Astrocyte of the cerebellum (primary cell): ENCODE results near the gene TYSND1.
"Not testable (repeated sequence)": the region's sequence is repeated elsewhere in the genome, so short reads cannot be mapped to it uniquely, and the experiment has no call there.

Experiments
- DNase-seq: peaks from one replicate; pipeline ENCODE4 v3.0.0-alpha.2; 2011; ENCODE audit warnings: low read depth
- H3K4me3 ChIP-seq: 2 replicates; pipeline ENCODE4 v1.5.1; 2011; ENCODE audit warnings: mild to moderate bottlenecking, low read depth, low read length, moderate library complexity
- in situ Hi-C: cut with HindIII; loops from 2 replicates; pipeline ENCODE4 v1.10.0; 2017; ENCODE audit warnings: low sequenced_read_pairs
- TF ChIP-seq, protein P1 (sequence below): IDR thresholded peaks from 2 replicates; pipeline ENCODE4 v1.5.1; 2012; ENCODE audit warnings: low read length, low read depth, moderate library complexity, mild to moderate bottlenecking; ENCODE audit errors: missing control alignments

The TYSND1 gene

DNA sequence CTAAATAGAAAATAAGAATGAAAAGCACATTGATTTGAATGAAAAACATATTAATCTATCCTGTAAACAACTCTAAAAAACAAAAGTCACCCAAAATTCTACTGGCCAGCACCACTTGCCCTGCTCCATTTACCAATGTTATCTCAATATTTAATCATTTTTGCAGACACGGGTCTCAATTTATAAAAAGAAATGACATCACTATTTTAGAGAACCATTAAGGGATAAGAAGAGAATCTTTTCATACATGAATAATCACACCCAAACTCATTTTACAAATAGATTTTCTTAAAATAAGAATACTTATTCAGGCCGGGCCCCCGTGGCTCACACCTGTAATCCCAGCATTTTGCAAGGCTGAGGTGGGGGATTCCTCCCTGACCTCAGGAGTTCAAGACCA lies 19.9 kb upstream of the TYSND1 start:
- TF ChIP-seq, protein P1, sequence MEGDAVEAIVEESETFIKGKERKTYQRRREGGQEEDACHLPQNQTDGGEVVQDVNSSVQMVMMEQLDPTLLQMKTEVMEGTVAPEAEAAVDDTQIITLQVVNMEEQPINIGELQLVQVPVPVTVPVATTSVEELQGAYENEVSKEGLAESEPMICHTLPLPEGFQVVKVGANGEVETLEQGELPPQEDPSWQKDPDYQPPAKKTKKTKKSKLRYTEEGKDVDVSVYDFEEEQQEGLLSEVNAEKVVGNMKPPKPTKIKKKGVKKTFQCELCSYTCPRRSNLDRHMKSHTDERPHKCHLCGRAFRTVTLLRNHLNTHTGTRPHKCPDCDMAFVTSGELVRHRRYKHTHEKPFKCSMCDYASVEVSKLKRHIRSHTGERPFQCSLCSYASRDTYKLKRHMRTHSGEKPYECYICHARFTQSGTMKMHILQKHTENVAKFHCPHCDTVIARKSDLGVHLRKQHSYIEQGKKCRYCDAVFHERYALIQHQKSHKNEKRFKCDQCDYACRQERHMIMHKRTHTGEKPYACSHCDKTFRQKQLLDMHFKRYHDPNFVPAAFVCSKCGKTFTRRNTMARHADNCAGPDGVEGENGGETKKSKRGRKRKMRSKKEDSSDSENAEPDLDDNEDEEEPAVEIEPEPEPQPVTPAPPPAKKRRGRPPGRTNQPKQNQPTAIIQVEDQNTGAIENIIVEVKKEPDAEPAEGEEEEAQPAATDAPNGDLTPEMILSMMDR, result no peak
- no peak overlapping the region for H3K4me3 ChIP-seq
- in situ Hi-C loops, result no loop called here
- no peak for DNase-seq

DNA sequence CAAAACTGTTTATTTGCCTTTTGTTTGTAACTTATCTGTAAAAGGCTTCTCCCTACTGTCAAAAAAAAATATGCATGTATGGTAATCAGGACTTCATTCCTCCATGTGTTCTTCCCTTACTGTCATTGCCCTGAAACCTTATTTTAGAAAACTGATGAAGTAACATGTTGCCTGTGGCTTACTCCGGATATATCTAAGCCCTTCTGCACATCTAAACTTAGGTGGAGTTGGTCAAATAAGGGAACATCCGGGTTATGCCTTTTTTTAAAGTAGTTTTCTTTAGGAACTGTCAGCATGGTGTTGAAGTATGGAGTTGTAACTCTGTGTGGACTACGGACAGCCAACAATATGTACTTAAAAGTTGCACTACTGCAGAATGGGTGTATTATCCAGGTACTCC lies 17.7 kb upstream of the TYSND1 start:
- H3K4me3 ChIP-seq, result no peak overlapping the region
- in situ Hi-C loops, result no loop called here
- TF ChIP-seq, protein P1, result no peak
- DNase-seq, result no peak

DNA sequence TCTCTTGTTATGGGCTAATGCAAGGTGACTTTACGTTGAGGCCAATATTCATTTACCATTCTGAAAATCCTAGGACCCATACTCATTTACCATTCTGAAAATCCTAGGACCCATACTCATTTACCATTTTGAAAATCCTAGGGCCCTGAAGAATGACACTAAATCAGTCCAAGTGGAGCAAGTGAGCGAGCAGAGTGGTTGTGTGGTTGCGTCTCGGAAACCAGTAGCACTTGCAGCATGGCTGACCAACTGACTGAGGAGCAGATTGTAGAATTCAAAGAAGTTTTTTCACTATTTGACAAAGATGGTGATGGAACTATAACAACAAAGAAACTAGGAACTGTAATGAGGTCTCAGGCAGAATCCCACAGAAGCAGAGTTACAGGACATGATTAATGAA lies 16.9 kb upstream of the TYSND1 start:
- no peak overlapping the region for H3K4me3 ChIP-seq
- in situ Hi-C loops, result no loop called here

DNA sequence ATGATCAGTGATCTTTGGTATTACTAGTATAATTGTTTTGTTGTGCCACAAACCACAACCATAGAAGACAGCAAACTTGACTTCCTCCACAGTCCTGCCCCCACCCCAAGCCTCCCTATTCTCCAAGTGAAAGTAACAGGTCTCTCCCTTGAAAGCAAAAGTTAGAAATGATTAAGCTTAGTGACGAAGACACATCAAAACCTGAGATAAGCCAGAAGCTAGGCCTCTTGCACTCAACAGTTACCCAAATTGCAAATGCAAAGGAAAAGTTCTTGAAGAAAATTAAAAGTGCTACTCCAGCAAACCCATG lies 16.3 kb upstream of the TYSND1 start:
- no peak for DNase-seq
- H3K4me3 ChIP-seq, result no peak overlapping the region
- in situ Hi-C loops, result no loop called here
- TF ChIP-seq, protein P1, result no peak

More for the DNA sequence above, 16.9 kb upstream of the TYSND1 start:
- no peak for DNase-seq
- TF ChIP-seq, protein P1, result no peak

DNA sequence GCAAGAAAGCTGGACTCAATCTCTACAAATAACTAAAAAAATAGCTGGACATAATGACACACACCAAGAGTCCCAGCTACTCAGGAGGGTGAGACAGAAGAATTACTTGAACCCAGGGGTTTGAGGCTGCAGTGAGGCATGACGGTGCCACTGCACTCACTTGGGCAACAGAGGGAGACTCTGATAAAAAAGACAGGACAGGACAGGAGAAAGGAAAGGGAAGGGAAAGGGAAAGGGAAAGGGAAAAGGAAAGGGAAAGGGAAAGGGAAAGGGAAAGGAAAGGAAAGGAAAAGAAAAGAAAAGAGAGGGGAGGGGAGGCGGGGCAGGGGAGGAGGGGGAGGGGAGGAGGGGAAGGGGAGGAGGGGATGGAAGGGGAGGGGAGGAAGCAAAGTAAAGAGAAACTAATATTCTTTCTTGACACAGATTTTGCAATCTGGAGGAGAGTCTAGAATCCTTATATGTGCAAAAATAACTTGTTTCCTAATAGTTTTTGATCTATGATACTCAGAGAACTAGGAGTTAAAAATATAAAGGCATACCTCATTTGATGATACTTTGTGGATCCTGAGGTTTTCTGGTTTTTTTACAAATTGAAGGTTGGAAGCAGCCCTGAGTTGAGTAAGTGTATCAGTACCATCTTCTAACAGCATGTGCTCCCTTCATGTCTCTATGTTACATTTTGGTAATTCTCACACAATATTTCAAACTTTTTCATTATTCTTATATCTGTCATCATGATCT lies 15.8 kb upstream of the TYSND1 start:
- DNase-seq, result no peak
- no peak overlapping the region for H3K4me3 ChIP-seq
- in situ Hi-C loops, result no loop called here
- TF ChIP-seq, protein P1, result no peak

DNA sequence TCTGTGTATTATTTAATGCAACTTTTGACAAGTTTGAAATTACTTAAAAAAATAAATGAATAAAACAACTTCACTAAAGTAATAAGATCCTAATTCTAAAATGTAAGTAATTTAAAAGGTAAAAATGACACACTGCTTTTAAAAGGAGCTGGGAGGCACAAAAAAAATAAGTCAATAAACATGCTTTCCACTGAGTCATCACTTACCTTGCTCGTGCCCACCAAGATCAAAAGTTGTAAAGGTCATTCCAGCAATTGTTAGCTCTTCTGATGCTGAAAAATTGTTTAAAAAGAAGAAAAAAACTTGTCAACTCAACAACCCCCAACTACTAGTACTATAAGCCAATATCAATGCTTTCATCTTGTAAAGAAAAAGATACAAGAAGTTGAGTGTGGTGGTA lies 14.3 kb upstream of the TYSND1 start:
- TF ChIP-seq, protein P1, result no peak
- H3K4me3 ChIP-seq, result no peak overlapping the region
- in situ Hi-C loops, result no loop called here
- DNase-seq, result no peak

DNA sequence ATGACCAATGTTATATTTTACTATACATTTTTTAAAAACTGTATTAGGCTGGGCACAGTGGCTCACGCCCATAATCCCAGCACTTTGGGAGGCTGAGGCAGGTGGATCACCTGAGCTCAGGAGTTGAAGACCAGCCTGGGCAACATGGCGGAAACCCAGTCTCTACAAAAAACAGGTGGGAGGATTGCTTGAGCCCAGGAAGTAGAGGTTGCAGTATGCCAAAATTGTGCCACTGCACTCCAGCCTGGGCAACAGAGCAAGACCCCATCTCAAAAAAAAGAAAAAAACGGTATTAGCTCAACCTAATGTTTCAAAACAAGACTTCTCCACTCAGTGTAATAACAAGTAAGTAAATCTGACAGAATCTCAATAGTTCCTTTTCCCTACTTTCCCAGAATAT lies 12.9 kb upstream of the TYSND1 start:
- H3K4me3 ChIP-seq, DNase-seq, in situ Hi-C loops: not testable (repeated sequence)
